ENCODE data around the gene PPFIBP1.
"Not testable (repeated sequence)": the region's sequence is repeated elsewhere in the genome, so short reads cannot be mapped to it uniquely, and the experiment has no call there.

The PPFIBP1 gene

DNA sequence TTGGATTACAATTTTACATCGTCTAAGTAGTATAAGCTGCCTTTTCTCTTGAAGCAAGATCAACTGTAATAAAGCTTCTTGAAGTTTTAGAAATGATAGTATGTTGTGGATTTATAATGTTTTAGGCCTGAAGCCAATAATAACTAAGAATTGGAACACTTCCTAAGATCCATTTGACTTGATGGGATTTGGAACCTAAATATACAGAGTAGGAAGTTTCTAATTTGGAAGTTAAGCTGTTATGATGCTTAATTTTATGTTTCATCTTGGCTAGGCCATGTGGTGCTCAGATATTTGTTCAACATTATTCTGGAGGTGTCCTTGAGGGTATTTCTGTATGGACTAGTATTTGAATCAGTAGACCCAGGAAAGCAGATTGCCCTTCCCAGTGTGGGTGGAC is 74.9 kb downstream of the PPFIBP1 start:
- DNase-seq = not testable (repeated sequence)

- not testable (repeated sequence) for DNase-seq
These were observed 77.2 kb downstream of the PPFIBP1 start for GRCh38 chr12:27601056-27601828.

DNA sequence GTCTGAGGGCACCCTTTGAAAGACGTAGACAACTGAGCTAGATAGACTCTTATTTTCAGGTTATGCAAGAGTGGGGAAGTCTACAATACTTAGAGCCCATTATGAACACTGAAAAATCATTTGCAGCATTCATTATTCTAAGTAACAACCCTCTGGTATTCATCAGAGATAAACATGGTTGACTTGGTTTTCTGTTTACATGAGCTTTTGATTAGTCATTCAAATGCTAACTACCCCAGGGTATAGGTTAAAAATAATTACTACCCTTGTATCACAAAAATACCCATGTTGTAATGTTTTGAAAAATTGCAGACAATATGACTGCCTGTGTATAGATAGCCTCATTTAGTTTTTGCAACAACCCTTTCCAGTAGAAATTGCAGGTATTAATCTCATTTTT is 78.5 kb downstream of the PPFIBP1 start:
- peak; percentile 13 for DNase-seq

DNA sequence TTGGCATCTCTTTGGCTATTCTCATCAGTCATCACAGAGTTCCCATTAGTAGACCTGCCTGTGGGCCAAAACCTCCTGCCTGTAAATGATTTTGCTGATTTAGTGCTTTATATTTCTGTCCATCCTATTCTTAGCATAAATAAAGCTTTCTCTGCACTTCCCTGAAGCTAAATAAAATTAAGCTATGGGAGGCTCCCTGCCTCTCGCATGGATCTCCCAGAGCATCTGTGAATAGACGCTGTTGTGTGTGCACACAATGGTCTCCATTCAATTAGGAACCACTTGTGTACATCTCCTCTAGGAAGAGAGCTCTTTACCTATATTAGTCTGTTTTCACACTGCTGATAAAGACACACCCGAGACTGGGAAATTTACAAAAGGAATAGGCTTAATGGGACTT is 80.4 kb downstream of the PPFIBP1 start:
- no peak for DNase-seq

DNA sequence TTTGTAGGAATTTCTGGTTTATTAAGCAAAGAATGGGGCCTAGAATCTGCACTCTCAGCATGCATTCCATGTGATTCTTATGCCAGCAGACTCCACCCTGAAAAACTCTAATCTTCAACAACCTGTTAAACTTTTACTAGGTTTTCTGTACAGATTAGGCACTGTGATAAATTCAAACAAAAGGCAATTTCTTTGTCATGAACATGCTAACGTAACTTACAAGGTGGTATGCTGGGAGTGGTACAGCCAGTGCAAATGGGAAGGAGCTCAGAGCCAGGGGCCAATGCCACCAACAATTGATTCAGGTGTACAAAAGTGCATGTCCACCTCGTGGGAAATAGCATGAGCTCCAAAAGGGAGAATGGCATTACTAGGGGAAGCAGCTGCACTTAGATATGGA is 83.0 kb downstream of the PPFIBP1 start:
- no peak for DNase-seq

- no peak for DNase-seq
These were observed 83.6 kb downstream of the PPFIBP1 start for GRCh38 chr12:27607591-27607990.

- no peak for DNase-seq
These were observed 84.9 kb downstream of the PPFIBP1 start for GRCh38 chr12:27608890-27609289.

DNA sequence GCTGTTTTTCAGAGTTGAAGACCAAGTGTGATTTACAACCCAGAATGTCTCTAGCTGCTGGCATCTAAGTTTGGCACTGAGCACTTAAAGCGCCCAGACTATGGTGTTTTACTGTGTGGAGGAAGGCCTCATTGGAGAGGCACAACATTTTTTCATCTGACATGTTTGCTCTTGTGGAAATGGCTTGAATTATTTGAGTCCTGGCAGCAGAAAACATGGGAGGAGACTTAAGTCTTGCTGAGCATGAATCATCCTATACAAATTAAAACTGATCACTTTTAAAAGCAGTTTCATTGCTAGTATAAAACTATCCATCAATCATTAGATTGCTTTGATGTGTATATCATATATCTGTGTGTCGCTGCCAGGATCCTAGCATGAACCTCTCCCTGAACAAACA is 86.4 kb downstream of the PPFIBP1 start:
- DNase-seq = peak; percentile 41

DNA sequence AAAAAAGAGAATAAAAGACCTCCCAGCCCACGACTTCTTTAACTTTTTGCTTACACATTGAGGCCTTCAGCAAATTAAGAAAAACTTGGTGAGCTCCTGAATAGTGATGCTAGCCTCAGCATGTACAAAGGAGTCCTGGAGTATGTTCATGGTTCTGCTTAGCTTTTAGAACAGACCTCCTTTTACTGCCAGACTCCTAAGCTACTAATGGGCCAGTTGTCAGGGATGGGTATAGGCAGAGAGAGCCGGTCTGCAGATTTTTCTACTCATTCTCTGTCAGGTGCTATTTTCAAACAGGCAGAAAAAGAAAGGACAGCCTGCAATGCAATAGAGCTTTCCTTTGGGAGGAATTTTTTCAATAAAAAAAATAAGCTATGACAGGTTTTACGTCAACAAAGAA is 90.4 kb downstream of the PPFIBP1 start:
- DNase-seq = no peak

DNA sequence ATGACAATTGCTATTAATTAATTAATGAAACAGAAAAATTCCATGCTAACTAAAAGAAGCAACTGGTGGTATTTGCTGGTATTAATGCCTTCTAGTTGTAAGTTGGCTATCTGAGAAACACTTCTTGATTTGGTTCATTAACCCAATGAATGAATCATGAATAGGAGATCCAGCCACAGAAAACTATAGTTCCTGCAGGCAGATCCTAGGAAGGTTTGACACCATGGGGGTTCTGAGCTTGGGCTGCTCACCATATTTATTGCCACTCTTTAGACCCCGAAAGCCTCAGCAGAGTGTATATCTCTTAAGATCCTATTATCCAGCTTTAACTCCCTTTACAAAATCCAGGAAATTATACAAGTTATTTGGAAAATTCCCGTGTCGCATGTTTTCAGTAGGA is 90.9 kb downstream of the PPFIBP1 start:
- DNase-seq = no peak

DNA sequence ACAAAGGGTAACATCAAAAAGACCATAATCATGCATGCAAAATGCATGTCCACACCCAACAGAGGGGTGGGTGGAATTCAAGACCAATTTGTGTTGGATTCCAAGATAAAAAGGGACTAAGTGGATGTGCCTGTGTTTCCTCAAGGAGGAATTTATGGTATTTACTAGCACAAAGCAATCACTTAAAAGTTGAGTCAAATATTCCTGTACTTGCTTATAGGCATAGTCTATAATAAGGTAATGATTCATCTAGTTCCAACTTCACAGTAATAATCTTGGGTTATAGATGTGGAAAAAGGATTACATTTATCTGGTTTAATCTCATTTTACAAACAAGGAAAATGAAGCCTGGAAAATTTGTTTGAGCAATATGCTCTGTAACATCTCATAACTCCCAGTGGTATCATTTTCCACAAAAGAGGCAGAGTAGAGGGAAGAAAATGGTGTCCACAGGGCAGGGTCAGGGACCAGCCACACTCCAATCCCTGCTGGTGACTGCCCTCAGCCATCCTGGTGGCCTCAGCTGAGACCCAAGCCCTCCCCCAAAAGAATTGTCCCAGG is 91.4 kb downstream of the PPFIBP1 start:
- DNase-seq = peak; percentile 78

- DNase-seq = peak; percentile 29
These were observed 92.5 kb downstream of the PPFIBP1 start for GRCh38 chr12:27616356-27617142.

DNA sequence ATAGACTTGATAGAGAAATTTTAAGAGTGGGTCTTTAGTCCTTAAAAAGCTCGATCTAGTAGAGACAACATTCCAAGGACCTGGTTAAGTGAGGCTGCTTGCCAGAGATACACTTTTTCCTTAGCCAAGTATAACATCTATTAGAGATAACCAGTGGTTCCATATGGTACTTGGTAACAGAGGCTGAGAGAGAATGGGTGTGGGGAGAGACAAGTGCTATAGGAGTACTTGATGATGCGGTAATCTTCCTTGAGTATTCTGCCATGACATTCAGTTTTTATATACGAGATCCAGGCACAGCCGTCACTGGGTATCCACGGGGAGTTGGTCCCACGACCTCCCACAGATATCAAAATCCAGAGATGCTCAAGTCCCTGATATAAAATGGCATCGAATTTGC is 94.8 kb downstream of the PPFIBP1 start:
- DNase-seq = peak; percentile 11

DNA sequence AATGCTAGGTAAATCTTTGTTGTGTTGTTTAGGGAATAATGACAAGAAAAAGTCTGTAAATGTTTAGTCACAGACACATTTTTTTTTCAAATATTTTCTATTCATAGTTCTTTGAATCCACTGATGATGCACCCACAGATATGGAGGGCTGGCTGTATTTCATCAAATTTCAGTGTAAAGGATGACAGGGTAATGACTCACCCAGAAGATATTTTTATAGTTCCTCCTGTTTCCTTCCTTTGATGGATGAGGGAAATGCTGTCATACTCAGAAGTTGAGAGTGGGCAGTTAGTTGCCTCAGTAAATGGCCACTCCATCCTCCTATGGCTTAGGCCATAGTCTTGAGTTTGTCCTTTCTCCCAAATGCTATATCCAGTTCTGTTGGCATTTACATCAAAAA is 95.3 kb downstream of the PPFIBP1 start:
- peak; percentile 94 for DNase-seq

DNA sequence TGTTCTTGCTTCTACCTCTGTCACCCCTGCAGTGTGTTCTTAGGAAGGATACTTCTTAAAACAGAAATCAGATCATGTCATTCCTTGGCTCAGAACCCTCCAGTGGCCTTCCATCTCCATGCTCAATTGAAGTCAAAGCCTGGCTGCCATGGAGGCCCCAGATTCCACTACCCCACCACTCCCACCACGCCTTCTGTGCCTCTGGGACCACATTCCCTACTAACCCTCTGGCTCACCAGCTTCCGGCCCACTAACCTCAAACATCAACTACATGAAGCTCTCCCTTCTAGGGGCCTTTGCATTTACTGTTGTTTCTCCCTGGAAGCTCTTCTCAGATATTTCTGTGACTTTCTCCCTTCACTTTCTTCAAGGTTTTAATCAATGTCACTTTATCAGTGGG is 96.1 kb downstream of the PPFIBP1 start:
- DNase-seq = no peak

GRCh38 chr12:27622436-27623195 is 98.6 kb downstream of the PPFIBP1 start:
- peak; percentile 31 for DNase-seq

DNA sequence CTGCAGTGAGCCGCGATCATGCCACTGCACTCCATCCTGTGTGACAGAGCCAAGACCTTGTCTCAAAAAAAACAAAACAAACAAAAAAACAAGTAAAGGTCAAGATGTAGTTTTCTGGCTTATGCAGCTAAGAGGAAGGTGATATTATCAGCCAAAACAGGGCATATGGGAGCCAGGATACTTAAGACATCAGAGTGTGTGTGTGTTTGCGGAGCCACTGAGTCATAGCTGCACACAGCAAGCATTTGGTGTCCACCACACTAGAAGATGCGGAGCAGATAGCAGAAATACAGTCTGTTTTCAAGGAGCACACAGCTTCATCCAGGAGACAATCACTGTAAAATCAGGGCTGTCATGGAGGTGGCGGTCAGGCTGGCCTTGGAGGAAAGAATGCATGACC is 99.6 kb downstream of the PPFIBP1 start:
- peak; percentile 29 for DNase-seq

DNA sequence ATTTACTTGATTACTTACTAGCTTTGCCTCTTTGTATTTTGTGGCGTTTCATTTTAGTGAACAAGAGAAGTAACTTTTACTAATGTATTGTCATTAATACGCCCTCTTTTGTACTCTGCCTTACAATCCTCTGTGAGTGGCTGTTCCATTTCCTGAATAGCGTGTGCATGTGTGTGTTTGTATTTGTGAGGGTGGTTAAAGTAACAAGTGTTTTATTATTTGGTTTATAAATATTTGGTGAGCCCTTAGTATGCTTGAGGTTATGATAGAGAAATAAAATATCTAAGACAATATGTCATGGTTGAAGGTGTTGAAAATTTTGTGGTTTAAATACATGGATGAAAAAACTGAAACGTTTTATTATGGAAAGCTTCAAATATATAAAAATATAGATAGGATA is 100.6 kb downstream of the PPFIBP1 start:
- DNase-seq = no peak

DNA sequence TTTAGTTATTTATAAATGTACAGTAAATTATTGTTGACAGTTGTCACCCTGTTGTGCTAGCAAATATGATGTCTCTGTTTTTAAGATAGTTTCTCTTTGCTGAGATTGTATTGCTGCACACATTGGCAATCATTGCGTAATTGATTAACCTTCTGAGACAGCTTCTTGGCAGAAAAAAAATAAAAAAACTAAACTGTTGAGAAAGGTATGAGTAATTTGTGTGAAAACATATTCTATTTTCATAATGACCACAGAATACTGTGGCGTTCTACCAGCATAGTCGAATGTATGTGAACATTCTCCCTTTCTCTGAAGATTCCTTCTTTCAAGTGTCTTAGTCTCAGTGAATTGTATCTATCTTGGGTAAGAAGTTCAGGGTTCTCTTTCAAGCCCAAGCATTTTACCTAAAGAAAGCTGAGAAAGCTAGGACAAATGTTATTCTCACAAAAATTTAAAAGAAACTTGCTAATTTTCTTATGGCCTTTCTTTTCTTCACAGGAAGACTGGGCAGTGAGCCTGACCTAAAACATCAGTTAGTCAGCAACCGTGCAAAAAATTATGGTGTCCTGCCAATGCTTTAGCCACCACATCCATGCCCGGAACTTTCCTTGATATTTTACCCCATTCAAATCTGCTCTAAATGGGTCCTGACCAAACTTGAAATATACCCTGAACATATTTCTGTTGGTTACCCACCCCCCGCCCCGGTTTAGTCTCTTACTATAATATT is 103.3 kb downstream of the PPFIBP1 start:
- peak; percentile 74 for DNase-seq

DNA sequence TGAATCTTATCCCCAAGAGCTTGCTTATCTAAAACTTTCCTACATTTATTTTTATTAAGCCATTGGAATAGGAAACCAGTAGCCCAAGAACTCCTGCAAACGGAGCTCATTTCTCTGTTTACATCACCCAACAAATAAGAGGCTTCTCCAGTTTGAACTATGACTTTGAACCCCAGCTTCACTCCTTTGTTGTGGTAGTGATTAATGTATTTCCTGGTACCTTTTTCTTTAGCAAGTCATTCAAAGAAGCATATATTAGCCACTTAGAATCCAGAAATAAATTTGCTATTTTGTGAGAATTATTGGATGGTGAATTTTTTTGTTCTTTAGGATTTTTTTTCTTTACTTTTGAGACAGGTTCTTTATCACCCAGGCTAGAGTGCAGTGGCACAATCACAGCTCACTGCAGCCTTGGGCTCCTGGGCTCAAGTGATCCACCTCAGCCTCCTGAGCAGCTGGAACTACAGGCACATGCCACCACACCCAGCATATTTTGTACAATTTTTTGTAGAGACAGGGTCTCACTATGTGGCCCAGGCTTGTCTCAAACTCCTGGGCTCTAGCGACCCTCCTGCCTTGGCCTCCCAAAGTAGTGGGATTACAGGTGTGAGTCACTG is 104.0 kb downstream of the PPFIBP1 start:
- peak; percentile 14 for DNase-seq

GRCh38 chr12:27630219-27630618 is 106.2 kb downstream of the PPFIBP1 start:
- not testable (repeated sequence) for DNase-seq

DNA sequence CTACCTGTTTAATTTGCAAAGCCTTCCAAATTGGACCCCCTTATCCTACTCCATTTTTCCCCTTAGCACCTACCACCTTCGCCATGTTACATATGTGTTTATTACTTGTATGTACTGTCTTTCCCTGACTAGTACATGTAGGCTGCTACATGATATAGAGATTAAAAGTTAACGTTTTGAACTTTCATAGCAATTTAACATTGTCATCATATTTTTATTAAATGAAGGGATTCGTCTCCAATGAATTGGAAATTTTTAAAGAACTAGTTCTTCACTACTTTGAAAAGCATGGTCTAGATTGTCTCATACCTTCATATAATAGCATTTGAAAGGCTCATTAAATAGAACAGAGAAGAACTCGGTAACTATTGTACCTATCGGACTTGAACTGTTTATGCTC is 107.4 kb downstream of the PPFIBP1 start:
- no peak for DNase-seq
